AG04449 (cell line): ENCODE data around the gene RSBN1.

Experiments used
- CTCF ChIA-PET: fragments of 350-600 bp; formaldehyde crosslinking; extraction: SDS; loops from one replicate; lab custom pipeline; 2021; ENCODE audit warnings: antibody characterized with exemption; lab: Yijun Ruan, JAX
- POLR2A ChIA-PET: fragments of 400-600, 350-600 bp; formaldehyde crosslinking; extraction: SDS; loops from one replicate; lab custom pipeline; 2020; ENCODE audit warnings: antibody characterized with exemption, inconsistent platforms; lab: Yijun Ruan, JAX
- DNase-seq: peaks from one replicate; pipeline ENCODE4 v3.0.0-alpha.2; 2010; ENCODE audit warnings: low read depth, low spot score
- H3K4me3 ChIP-seq: 2 replicates; pipeline ENCODE4 v1.5.1; 2011; ENCODE audit warnings: low read depth, mild to moderate bottlenecking, control low read depth, low read length
- TF ChIP-seq, protein P1 (sequence below): IDR thresholded peaks from one replicate; pipeline ENCODE4 v1.5.1; 2011; ENCODE audit warnings: mild to moderate bottlenecking, moderate library complexity, low read length, control low read depth, inconsistent platforms; ENCODE audit not compliant: insufficient read depth; ENCODE audit errors: missing control alignments

Gene RSBN1

GRCh38 chr1:113788802-113789201 is 23.5 kb downstream of the RSBN1 start:
- DNase-seq, result no peak
- ChIA-PET CTCF (interaction anchor here (0.9 to 1.2 kb wide), 2 partner anchors 9 to 16 kb away, joined by 3 read pairs; no protein-coding TSS in a partner anchor), POLR2A (interaction anchor here (0.5 to 0.8 kb wide), 2 partner anchors 10 to 19 kb away, joined by 3 read pairs; no protein-coding TSS in a partner anchor)
- TF ChIP-seq, protein P1, sequence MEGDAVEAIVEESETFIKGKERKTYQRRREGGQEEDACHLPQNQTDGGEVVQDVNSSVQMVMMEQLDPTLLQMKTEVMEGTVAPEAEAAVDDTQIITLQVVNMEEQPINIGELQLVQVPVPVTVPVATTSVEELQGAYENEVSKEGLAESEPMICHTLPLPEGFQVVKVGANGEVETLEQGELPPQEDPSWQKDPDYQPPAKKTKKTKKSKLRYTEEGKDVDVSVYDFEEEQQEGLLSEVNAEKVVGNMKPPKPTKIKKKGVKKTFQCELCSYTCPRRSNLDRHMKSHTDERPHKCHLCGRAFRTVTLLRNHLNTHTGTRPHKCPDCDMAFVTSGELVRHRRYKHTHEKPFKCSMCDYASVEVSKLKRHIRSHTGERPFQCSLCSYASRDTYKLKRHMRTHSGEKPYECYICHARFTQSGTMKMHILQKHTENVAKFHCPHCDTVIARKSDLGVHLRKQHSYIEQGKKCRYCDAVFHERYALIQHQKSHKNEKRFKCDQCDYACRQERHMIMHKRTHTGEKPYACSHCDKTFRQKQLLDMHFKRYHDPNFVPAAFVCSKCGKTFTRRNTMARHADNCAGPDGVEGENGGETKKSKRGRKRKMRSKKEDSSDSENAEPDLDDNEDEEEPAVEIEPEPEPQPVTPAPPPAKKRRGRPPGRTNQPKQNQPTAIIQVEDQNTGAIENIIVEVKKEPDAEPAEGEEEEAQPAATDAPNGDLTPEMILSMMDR, result no peak
- H3K4me3 ChIP-seq, result no peak overlapping the region

- CTCF ChIA-PET, result interaction anchor here (1.2 kb wide), 1 partner anchor 14 kb away, joined by 3 read pairs; no protein-coding TSS in a partner anchor
- H3K4me3 ChIP-seq, result no peak overlapping the region
- POLR2A ChIA-PET, result no interaction called here
- no peak for DNase-seq
- TF ChIP-seq, protein P1, result no peak
Measured at GRCh38 chr1:113787663-113788062, 24.6 kb downstream of the RSBN1 start.

DNA sequence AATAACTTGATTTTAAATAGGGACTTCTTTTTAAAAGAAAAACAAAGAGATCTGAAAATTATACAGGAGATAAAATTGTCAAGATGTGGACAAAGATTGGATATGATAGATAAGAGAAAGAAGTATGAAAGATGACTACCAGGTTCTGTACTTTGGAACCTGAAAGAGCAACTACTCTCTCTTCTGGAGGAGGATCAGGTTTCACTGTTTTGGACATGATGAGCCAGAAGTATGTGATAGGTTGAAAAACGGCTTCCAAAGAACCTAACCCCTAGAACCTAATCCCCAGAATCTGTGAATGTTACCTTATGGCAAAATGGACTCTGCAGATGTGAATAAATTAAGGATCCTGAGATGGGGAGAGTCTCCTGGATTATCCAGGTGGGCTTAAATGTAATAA is 26.2 kb downstream of the RSBN1 start:
- ChIA-PET CTCF (no interaction called here), POLR2A (no interaction called here)
- TF ChIP-seq, protein P1, result no peak
- DNase-seq, result no peak
- H3K4me3 ChIP-seq, result no peak overlapping the region

GRCh38 chr1:113784104-113784779 is 28.0 kb downstream of the RSBN1 start:
- ChIA-PET CTCF (interaction anchor here (0.9 to 1.3 kb wide), 3 partner anchors 11 to 52 kb away, joined by 3 to 5 read pairs (median 3); no protein-coding TSS in a partner anchor), POLR2A (interaction anchor here (0.9 kb wide), 1 partner anchor 25 kb away, joined by 3 read pairs; no protein-coding TSS in a partner anchor)
- TF ChIP-seq, protein P1, result no peak
- H3K4me3 ChIP-seq, result no peak overlapping the region
- no peak for DNase-seq

DNA sequence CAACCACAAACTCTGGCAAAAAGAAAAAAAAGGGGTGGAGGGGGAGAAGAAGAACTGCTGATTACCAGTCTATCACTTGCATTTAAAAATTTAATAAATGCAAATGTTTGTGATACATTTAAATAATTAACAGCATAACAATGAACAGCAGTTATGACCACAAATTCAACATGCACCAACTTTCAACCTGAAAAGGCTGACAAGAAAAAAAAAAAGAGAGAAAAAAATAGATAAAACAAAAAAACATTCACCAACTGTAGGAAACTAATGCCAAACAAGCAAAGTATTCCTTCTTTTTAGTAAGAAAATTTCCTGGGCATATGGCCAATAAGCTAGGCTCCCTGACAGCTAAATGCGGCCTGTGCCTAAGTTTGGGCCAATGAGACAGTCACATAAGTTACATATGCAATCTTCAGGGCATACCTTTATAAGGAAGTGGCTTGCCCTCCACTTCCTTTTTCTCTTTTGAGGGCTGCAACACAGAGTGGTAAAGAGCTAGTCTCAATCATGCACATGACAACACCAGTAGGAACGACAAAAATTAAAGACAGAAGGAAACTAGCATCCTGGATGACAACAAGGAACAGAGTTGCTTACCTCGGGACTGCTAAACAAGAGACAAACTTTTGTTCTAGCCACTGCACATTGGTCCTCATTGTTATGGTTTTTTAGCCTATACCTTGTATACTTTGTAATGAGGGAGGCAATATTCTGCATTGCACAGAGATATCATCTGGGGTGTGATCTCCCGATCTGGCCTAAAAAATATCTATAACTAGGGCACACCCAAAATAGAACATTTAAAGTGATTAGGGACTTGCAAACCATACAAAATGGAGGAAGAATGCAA is 28.8 kb downstream of the RSBN1 start:
- ChIA-PET POLR2A (no interaction called here), CTCF (no interaction called here)
- no peak for DNase-seq
- TF ChIP-seq, protein P1, result no peak
- no peak overlapping the region for H3K4me3 ChIP-seq

GRCh38 chr1:113782406-113782805 is 29.9 kb downstream of the RSBN1 start:
- TF ChIP-seq, protein P1, result no peak
- ChIA-PET CTCF (interaction anchor here (1.1 kb wide), 1 partner anchor 22 kb away, joined by 3 read pairs; no protein-coding TSS in a partner anchor), POLR2A (no interaction called here)
- DNase-seq, result no peak
- no peak overlapping the region for H3K4me3 ChIP-seq
